HG03469 (cell line): ENCODE results near the gene PGM5.

Experiments used
- ATAC-seq: cut with Tn5 transposase; IDR thresholded peaks from one replicate; pipeline ENCODE4 v1.9.1; 2021; ENCODE audit warnings: mild to moderate bottlenecking, moderate library complexity, moderate number of reproducible peaks; ENCODE audit not compliant: unreplicated experiment

Gene PGM5

DNA sequence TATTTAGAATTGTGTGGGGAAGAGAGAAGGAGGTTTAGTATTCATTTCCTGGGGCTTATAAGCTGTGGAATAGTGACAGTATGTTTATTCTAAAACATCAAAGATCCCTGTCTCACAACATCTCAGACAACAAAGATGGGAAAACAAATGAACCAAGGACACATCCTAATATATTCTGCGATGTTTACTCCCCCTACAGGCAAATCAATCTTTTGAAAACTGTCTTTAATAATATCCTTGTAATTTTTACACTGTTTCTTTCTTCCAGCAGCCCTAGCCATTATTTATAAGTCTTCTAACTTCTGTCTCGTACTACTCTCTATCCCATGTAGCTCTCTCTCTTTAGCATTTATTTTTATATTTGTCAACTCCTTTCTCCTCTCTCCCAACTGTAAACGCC is 217.7 kb downstream of the PGM5 start:
- ATAC-seq, result no peak

DNA sequence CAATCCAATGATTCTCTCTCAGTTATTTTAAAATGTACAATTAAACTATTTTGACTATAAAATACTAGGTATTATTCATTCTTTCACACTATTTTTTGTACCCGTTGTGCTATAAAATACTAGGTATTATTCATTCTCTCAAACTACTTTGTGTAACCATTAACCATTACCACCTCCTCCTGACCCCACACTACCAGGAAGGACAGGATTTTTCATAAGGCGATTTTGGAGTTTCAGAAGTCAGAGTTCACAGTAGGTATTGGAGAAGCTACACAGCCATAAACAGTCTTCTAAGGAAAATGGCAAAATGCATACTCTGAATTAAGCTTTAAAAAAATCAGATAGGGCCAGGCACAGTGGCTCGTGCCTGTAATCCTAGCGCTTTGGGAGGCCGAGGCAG is 219.4 kb downstream of the PGM5 start:
- ATAC-seq, result no peak

DNA sequence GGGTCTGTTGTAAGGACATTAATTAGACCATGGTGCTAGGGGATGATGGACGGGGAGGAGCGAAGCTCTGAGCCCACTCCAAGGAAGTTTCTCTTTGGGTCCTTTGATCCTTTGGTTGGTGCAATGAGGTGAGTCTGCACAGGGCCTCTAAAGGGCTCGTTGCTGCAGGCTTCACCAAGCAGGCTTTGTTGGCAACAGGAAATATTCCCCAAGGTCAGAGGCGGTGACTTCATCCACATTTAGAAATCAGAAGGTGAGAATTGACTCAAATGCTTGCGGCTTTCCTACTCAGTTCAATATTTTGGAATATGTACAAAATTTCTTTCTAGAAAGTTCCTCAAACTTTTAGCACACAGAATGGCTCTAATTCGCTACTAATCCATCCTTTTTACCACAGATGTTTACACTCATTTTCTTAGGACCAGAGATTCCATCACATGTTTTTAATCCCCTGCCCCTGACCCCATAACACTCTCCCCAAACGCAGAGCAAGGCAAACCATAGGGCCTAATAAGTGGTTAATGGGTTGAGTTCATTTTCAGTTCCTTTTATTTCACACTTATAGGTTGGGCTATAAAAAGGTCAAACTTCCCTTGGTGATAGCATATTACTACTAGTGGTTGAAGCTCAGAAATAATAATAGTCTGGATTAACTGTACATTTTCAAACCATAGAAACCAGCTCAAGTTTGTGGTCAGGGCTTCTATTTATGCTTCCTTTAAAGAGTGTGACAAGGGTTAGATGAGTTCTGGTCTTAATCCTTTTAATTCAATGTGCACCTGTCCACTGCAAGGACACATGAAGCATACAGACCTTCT is 221.6 kb downstream of the PGM5 start:
- peak; percentile 83 for ATAC-seq
